MCF 10A (cell line): ENCODE data around the gene JSRP1. TPM values are rescaled to one million over a fixed set of nuclear protein-coding genes. Genes with fewer than 3 reads are reported as not detected.

Source experiments
- BruUV-seq: library from RNA; stranded (reverse); fragments of 400-500 nt; replicated peaks from 2 replicates; lab custom pipeline; 2021; lab: Mats Ljungman, UMichigan
- CTCF ChIA-PET: fragments of 300-600 bp; sonication (Branson Sonifier 250); formaldehyde crosslinking; extraction: SDS; loops from one replicate; lab custom pipeline; 2021; ENCODE audit warnings: antibody characterized with exemption, inconsistent platforms; lab: Yijun Ruan, JAX
- POLR2A ChIA-PET: fragments of 300-600, 350-650 bp; sonication (Branson Sonifier 250); formaldehyde crosslinking; extraction: SDS; loops from one replicate; lab custom pipeline; 2020; ENCODE audit warnings: antibody characterized with exemption, inconsistent platforms; lab: Yijun Ruan, JAX
- DNase-seq: peaks from one replicate; pipeline ENCODE4 v3.0.0-alpha.2; 2018; ENCODE audit not compliant: unreplicated experiment
- H3K27ac Mint-ChIP-seq: one replicate; pipeline ENCODE4 v1.8.0; 2022; ENCODE audit warnings: mild to moderate bottlenecking, low read depth, mixed read lengths; ENCODE audit not compliant: unreplicated experiment
- H3K27me3 Mint-ChIP-seq: one replicate; pipeline ENCODE4 v1.8.0; 2022; ENCODE audit warnings: mixed read lengths; ENCODE audit not compliant: insufficient read depth, unreplicated experiment
- H3K36me3 Mint-ChIP-seq: one replicate; pipeline ENCODE4 v1.8.0; 2022; ENCODE audit warnings: mild to moderate bottlenecking, moderate library complexity, mixed read lengths; ENCODE audit not compliant: insufficient read depth, unreplicated experiment
- H3K4me1 Mint-ChIP-seq: one replicate; pipeline ENCODE4 v1.8.0; 2022; ENCODE audit warnings: mixed read lengths; ENCODE audit not compliant: insufficient read depth, unreplicated experiment
- H3K4me3 Mint-ChIP-seq: one replicate; pipeline ENCODE4 v1.8.0; 2022; ENCODE audit warnings: mild to moderate bottlenecking, moderate library complexity, mixed read lengths; ENCODE audit not compliant: unreplicated experiment
- H3K9me3 Mint-ChIP-seq: one replicate; pipeline ENCODE4 v1.8.0; 2022; ENCODE audit warnings: mixed read lengths; ENCODE audit not compliant: unreplicated experiment
- CTCF ChIP-seq: fragments of 200-600 bp; IDR thresholded peaks from one replicate; pipeline ENCODE4 v1.8.0; 2022; ENCODE audit warnings: antibody characterized with exemption, mild to moderate bottlenecking; ENCODE audit not compliant: unreplicated experiment
- intact Hi-C: fragments of 100-400 bp; cut with micrococcal nuclease; formaldehyde crosslinking; loops from 2 replicates; pipeline ENCODE4 v1.14.1; 2022
- total RNA-seq: library from RNA; stranded (reverse); gene quantifications from 2 replicates; pipeline ENCODE4 v1.2.3, GENCODE V29; 2022

JSRP1 gene
- total RNA-seq, 1 experiment from 2014 or later: 0.37 TPM

- H3K27me3 Mint-ChIP-seq: no peaks in the 10 kb centered on the region
- CTCF ChIA-PET: interaction anchor here (0.5 to 0.6 kb wide), 2 partner anchors 205 to 385 kb away, joined by 3 read pairs; no protein-coding TSS in a partner anchor
- peaks cover 61% of the 10 kb centered on the region for H3K36me3 Mint-ChIP-seq
- no peak overlapping the region for H3K4me3 Mint-ChIP-seq
- no peak for DNase-seq
- no peak for TF ChIP-seq CTCF
- intact Hi-C loops: no loop called here
- no peaks in the 10 kb centered on the region for H3K4me1 Mint-ChIP-seq
- no peaks in the 10 kb centered on the region for H3K9me3 Mint-ChIP-seq
- POLR2A ChIA-PET: interaction anchor here (0.6 kb wide), 1 partner anchor 17 kb away, joined by 3 read pairs; no protein-coding TSS in a partner anchor
- BruUV-seq: no TSS peak
- no peak overlapping the region for H3K27ac Mint-ChIP-seq
Observed at GRCh38 chr19:2223391-2223790, 32.8 kb downstream of the JSRP1 start.

- peaks cover 59% of the 10 kb centered on the region for H3K36me3 Mint-ChIP-seq
- ChIA-PET POLR2A (no interaction called here), CTCF (interaction anchor here (0.6 to 1.0 kb wide), 2 partner anchors 28 to 69 kb away, joined by 3 read pairs; no protein-coding TSS in a partner anchor)
- no peak overlapping the region for H3K27ac Mint-ChIP-seq
- DNase-seq: no peak
- no peak for TF ChIP-seq CTCF
- no peaks in the 10 kb centered on the region for H3K4me1 Mint-ChIP-seq
- no peaks in the 10 kb centered on the region for H3K27me3 Mint-ChIP-seq
- no peak overlapping the region for H3K4me3 Mint-ChIP-seq
- intact Hi-C loops: no loop called here
- H3K9me3 Mint-ChIP-seq: no peaks in the 10 kb centered on the region
- no TSS peak for BruUV-seq
Observed at GRCh38 chr19:2221918-2222317, 34.3 kb downstream of the JSRP1 start.

- H3K27me3 Mint-ChIP-seq: no peaks in the 10 kb centered on the region
- BruUV-seq: no TSS peak
- TF ChIP-seq CTCF: no peak
- H3K27ac Mint-ChIP-seq: no peak overlapping the region
- H3K4me1 Mint-ChIP-seq: no peaks in the 10 kb centered on the region
- H3K36me3 Mint-ChIP-seq: peaks cover 65% of the 10 kb centered on the region
- ChIA-PET POLR2A (interaction anchor here (0.7 kb wide), 1 partner anchor 46 kb away, joined by 3 read pairs; no protein-coding TSS in a partner anchor), CTCF (interaction anchor here (0.6 to 1.0 kb wide), 2 partner anchors 28 to 68 kb away, joined by 3 read pairs; no protein-coding TSS in a partner anchor)
- H3K4me3 Mint-ChIP-seq: no peak overlapping the region
- no peaks in the 10 kb centered on the region for H3K9me3 Mint-ChIP-seq
- no peak for DNase-seq
- intact Hi-C loops: no loop called here
Observed at GRCh38 chr19:2221250-2221831, 34.9 kb downstream of the JSRP1 start.

GRCh38 chr19:2219726-2220125, 36.5 kb downstream of the JSRP1 start:
- TF ChIP-seq CTCF: no peak
- H3K36me3 Mint-ChIP-seq: peaks cover 68% of the 10 kb centered on the region
- no peaks in the 10 kb centered on the region for H3K27me3 Mint-ChIP-seq
- ChIA-PET CTCF (no interaction called here), POLR2A (no interaction called here)
- H3K4me1 Mint-ChIP-seq: no peaks in the 10 kb centered on the region
- H3K9me3 Mint-ChIP-seq: no peaks in the 10 kb centered on the region
- DNase-seq: no peak
- no peak overlapping the region for H3K4me3 Mint-ChIP-seq
- no TSS peak for BruUV-seq
- H3K27ac Mint-ChIP-seq: no peak overlapping the region
- intact Hi-C loops: no loop called here
